NCI-H146 treated with DMSO at 0.1 percent for 48 hours (cell line): Measurements from ENCODE around the gene CDC20B.

Experiments
- DNase-seq: peaks from one replicate; lab custom pipeline; 2025; ENCODE audit not compliant: unreplicated experiment; lab: John Stamatoyannopoulos, UW

Gene CDC20B, protein sequence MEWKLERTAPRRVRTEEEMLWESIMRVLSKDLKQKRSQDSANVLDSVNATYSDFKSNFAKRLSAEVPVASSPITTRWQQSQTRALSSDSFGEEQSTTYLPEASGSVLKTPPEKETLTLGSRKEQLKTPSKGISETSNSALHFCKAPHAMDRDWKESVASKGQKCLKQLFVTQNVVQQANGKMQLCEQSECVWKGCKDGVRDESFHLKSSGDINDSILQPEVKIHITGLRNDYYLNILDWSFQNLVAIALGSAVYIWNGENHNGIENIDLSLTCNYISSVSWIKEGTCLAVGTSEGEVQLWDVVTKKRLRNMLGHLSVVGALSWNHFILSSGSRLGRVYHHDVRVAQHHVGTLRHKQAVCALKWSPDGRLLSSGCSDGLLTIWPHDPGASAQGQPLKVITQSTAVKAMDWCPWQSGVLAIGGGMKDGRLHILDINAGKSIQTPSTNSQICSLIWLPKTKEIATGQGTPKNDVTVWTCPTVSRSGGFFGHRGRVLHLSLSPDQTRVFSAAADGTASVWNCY

DNA sequence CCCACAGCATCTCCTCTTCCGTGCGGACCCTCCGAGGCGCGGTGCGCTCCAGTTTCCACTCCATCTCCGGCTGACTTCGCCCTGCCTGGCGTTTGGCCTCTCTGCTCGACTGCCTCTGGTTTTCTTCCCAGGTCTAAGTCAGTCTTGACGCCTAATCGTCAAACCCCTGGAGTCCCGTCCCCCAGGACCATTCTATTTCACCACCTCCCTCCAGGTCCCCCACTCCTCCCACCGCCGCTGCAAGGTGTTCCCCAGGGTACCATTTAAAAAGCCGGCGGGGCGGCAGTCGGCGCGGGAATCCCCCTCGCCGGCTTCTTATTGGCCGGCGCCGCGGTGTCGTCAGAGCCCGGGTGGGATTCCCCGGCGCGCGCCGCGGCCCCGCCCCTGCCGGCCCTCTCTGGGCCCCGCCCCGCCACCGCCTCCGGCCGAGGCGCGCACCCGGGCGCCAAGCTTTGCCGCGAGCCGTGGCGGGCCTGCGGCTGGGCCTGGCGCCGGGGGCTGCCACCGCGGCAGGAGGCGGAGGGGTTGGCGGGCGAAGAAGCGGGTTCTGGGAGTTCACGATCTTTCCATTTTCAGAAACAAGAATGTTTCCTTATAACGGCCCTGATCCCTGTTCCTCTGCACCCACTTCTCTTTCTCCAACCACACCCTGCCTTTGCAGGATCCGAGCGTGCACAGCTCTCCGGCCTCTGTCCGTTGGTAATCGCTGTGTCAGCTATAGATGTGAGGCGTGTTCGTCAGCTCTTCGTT lies at the start of gene CDC20B:
Gene CDC20B, minus strand, starts transcription at position 241 of the 750 bp plus-strand sequence. Its CDS starts 177 bp downstream, at position 64.
- peak; percentile 65 for DNase-seq

DNA sequence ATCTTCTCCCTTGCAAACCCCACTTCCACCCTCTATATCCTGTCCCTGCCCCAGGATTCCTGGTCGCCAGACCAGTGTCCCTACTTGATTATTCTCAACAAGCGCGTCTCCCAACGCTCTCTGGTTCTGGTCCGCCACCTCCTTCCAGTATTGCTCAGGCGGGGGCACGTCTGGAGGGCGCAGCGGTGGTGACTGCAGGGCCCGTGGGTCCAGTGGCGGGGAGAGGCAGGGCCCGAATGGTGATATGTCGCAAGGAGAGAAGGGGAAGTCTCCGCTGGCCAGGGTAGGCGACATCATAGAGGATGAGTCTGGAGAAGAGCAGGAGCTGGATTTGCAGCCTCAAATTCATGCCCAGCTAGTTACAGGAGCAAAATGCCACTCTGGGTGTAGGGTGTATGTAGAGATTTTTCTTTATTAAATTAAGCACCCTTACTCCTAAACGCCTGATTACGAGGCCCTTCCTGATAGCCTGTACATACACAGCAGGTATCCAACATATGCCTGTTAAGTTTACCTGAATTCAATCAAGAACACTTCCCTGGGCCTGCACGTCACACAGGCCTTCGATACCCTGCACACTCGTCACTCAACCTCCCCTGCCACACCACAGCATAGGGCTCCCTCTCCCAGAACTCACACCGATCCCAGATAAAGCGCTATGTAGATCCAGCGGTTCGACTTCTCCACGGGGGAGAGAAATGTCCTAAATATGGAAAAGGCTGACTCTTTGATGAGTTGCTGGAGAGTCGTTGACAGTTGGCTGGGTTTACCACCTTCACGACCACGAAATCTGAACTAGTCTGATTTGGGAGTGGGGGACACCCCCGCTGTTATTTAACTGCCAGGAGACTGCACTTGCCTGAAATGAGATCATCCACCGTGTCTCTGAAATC lies 49.4 kb upstream of the CDC20B start:
- DNase-seq: no peak

DNA sequence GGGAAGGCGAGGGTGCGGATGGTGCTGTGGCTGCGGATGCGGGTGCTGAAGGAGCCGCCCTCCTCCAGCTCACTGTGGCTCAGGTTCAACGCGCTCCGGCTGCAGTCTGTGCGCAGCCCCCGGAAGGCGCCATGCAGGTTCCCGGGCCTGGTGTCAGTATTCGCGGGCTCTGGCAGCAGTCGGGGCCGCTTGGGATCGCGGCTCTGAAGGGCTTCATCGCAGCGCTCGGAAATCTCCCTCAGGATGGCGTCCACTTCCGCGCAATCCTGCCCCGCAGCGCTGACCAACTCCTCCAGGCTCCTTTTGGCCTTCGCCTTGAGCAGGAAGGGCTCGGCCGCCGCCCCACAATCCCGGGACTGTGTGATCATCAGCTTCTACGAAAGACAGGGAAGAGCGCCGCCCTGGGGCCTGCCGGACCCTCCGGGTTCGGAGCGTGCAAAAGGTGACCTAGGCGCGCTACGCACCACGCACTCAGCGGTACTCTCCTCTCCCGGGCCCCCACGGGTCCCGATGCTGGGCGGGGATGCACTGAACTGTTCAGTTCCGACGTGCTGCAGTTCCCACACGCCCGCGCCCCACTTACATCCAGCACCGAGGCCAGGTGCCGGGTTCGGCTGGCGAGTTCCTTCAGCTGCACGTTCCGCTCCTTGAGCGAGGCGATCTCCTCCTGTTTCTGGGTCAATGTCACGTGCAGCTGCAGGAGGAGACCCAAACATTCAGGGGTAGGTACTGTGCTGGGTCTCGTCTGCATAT lies 47.6 kb upstream of the CDC20B start:
- DNase-seq: no peak

DNA sequence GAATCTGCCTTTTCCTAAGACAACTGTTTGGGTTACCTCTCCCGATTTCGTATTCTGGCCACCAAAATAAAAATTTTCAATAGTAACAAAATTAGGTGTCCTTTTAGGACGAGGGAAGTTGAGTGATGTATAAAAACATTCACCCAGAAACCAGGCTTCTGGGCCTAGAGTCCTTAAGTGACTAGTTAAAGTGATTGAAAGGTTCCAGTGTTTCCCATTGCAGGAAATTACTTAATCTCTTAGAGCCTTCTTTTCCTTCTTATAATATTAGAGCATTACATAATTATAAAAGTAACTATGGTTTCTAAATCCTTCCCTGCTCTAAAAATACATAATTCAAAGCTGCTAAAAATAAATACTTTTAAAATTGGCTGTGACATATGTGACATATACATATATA lies 46.8 kb upstream of the CDC20B start:
- DNase-seq: no peak

DNA sequence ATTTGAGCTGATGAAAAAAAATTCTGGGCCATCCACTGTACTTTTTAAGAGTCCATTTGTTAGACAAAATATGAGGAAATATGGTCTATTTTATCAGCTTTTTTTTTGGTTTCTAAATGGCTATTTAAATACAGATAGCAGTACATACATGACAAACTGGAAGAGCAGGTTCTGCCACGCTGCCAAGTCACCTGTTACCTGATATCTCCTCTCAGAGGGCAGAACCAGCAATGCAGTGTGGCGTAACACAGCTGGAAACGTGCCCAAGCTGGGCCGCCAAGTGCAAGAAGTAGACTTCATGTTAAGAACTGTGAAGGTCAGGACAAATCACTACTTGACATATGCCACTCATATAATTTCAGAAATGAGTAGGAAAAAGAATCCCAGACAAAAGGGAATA lies 46.0 kb upstream of the CDC20B start:
- DNase-seq: peak; percentile 44

DNA sequence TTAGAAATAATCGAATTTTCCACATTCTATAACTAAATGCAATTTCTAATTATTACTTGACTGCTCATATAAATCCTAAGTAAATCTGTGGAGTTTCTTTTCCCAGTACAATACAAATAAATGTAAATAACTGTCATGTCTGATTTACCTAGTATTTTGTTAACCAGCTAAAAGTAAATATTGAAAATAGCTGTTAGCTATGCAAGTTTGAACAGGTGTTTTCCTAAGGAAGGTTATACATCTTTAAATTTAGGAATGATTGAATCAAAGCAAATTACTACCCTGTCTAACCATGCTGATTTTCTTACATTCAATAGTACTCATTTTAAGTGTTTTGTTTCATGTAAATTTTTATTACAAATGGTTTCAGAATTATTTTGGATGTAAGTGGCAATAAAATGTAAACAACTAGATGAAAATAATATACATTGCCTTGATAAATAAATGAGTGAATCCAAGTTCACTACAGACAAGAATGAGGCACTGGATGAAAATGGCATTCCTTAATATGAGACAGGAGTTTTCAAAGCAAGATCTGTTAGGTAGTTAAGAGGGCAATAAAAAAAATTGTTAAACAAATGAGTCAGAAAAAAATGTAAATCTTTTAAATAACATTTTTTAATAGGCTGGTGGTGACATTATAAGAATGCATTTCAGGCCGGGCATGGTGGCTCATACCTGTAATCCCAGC lies 38.4 kb upstream of the CDC20B start:
- DNase-seq: peak; percentile 47

DNA sequence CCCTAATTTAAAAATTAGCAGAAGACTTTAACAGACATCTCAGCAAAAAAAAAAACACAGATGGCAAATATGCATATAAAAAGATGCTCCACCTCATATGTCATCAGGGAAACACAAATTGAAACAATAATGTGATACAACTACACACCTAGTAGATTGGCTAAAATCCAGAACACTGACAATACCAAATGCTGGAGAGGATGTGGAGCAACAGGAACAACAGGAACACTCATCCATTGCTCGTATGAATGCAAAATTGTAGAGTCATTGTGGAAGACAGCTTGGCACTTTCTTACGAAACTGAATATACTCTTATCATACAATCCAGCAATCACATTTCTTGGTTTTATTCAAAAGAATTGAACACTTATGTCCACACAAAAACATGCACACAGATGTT lies 32.0 kb upstream of the CDC20B start:
- no peak for DNase-seq

DNA sequence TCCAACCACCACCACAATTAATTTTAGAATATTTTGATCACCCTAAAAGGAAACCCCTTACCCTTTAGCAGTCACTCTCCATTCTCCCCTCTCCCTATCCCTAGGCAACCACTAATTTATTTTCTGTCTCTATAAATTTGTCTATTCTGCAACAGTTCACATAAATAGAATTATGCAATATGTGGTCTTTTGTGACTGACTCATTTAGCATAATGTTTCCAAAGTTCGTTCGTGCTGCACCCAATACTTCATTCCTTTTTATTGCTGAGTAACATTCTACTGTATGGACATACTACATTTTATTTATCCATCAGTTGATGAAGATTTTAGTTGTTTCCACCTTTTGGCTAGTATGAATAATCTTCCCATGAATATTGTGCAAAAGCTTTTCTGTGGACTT lies 18.2 kb upstream of the CDC20B start:
- DNase-seq: no peak

DNA sequence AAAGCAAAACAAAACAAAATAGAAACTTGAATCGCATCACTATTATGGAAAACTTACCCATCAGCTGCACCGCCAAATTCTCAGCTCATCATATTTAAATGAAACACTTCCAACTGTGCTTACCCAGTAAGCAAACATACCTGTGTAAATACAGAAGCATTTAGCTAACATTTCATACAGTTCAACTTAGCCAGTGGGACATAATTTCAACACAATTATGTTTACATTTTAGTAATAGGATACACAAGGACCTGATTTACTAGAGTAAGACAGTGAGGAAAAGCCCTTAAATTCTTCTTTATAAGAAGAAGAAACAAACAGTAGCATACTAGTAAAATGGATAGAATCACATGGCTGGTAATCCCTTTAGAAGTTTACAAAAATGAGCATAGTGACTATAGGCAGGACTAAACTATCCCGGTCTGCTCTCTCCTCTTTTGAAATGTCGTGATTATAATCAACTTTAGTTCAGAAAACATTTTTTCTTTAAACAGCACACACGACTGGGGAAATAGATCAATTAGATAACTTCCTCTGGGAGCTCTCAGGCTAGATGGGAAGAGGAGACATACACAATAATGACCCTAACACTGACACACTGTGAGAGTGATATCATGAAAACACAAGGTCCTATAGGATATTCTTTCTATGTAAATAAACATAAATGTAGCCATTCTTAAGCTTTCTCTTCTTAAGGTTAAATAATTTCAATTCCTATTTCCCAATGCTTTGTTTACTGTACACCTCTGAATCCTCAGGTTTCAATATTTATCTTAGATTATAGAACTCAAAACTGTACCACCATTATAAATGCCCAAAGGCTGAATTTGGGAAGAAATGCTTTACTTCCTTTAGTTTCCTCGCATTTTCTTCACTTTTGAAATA lies 15.9 kb upstream of the CDC20B start:
- DNase-seq: peak; percentile 80

DNA sequence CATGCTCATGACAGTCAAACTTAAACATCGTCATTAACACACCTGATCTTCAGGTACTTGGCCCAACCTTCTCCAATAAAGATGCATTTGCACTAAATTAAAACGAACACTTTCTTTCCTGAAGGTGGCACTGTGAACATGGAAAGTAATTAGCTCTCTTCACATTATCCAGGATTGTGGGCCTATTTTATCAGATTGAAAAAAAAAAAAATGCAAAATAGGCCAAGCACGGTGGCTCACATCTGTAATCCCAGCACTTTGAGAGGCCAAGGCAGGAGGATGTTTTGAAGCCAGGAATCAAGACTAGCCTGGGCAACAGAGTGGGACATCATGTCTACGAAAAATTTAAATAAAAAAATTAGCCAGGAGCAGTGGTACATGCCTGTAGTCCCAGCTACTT lies 14.4 kb upstream of the CDC20B start:
- DNase-seq: peak; percentile 48

DNA sequence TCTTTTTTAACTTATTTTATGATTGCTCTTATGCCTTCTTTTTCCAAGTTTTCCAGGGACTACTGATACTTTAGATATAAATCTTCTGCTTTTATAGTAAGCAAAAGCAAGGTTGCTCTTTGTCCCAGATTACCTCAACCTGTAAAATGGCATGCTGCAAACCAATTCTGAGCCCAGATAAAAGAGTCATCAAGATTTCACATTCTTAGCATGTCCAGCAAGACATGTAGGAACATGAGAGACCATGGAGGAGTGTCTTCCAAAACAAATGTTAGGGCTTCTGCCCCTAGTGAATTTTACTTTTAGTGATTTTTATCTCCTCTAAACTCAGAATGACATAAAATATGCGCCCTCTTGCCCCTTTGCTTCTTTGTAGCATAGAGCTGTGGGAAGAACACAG lies 7.0 kb upstream of the CDC20B start:
- DNase-seq: no peak

DNA sequence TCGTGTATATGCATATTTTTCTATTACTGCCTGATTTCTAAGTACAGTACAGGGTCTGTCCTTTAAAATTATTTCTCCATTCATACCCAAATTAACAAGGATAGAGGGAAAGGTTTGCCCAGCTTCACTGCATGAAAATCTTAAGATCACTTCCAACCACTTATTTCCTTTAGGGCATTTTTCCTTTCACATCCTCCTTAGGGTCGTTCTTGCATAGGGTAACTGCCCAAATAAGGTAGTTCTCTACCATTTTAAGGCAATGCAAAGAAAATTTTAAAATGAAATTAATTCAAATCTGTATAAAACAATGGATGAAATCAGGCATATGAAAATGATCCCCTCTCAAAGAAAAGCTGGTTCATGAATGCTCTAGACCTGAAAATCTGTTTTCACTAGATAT lies 4.1 kb upstream of the CDC20B start:
- DNase-seq: no peak

DNA sequence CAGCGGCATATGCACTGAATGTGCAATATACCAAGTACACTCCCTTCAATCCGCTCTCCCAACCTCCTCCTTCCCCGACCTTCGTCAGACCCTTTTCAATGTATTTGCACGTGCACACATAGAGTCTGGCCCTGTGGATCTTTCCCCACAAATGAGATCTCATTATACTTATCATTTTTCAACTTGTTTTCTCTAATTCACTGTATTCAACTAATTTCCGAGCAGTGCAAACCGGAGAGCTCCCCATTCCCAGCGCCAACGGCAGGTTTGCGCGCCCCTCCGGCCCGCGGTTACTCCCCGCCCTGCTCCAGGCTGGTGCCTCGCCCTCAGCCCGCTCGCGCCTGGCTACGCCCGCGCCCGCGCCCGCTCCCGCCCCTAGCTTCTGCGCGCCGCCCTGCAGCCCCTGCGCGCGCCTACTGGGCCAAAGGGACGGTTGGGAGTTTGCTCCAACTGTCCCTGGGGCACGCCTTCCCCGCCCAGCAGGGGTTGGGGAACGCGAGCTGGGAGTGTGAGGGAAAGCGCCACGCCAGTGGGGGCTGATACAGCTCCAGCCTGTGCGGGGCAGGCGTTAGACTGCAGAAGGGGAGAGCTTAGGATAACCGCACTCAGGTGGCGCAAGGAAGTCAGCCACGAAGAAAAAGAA lies 3.3 kb upstream of the CDC20B start:
- DNase-seq: peak; percentile 59

DNA sequence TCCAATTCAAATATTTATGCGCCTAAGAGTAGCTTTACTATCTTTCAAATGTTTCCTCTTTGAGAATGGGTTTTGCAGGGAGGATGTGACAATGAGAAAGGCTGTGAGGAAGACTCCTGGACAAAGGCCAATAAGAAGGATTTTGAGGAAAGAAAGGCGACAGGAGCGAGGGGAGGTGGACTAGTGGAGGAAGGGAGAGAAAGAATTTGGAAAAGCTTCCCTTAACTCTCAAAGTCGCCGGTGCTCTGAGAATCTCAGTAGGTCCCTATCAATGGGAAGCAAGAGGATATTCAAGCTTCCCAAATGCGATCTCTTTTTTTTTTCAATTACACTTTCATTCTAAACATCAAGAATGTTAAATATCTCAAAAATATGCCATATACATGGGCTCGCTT lies 2.8 kb upstream of the CDC20B start:
- DNase-seq: no peak

DNA sequence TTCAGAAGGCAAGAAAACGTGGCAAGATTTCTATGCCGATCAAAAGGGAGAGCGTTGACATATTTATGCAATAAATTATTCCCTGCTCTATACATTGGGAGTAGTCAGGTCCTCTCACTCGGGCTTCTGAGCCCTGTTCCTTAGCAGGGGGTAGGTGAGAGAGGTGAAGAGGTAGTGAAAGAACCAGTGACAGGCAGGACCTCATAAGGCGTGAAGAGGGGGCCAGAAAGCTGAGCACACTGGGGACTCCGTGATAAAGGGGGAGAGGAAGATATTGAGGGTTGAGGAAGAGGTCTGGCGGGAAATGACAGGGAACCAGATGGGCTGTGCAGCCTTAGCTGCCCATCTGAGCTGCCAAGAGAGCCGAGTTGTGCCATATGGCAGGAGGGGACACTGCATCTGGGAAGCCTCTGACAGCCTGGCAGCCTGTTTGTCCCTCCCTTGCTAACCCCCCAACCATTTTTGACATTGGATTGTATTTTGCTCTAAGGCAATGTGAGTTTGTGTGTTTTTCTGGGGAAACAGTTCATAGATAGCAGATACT lies 782 bp upstream of the CDC20B start:
- DNase-seq: no peak

DNA sequence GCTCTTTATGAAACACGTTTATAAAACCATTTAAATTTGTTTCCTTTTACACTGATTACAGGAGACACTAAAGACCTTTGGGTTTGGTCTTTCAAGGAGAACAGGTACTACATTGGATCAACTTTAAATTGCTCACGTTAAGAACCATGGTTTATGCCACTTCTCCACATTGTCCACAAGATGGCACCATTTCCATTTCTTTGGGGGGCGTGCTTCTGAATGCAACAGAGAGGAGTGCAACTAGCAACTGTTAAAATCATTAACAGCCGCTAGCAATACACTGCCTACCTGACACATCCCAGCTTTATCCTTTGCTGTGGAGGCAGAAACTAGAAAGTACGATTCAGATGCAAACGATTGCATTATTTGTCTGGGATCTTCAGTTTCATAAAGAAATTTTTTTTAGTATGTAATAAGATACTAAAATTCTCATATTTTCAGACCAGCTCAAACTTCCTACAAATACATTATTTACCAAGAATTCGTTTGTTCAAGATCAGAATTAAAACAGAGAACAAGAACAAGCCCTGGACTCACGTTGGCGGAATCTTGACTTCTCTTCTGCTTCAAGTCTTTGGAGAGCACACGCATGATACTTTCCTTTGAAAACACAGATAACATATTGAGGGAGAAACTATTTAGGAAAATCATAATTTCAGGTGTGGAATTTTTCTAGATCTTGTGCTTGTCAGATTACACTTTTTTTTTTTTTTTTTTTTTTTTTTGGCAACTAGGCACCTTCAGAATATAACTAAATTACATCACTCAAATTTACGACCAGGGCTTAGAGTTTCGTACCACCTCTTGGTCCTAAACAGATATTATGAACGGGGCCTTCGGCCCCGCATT lies 702 bp downstream of the CDC20B start:
- DNase-seq: peak; percentile 76

DNA sequence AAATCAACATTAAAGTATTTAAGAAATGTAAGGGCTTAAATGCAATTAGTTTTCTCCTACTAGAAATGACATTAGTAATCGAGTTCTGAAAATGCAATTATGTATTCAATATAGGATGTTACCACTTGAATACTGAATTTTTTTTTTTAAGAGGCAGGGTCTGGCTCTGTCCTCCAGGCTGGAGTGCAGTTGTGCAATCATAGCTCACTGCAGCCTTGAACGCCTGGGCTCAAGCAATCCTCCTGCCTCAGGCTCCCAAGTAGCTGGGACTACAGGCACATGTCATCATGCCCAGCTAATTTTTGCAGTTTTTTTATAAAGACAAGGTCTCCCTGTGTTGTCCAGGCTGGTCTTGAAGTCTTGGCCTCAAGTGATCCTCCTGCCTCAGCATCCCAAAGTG lies 1.5 kb downstream of the CDC20B start:
- no peak for DNase-seq
